Measurements from ENCODE around the gene CAB39.

- TF ChIP-seq EZH2 (IDR thresholded peaks at IDR 0.05; ENCODE audit: borderline replicate concordance, insufficient read depth, low read depth, low read length, poor library complexity, severe bottlenecking), result no peak
- no peak for TF ChIP-seq CTCF (IDR thresholded peaks at IDR 0.05)
These were observed 92.8 kb downstream of the CAB39 start for GRCh38 chr2:230805353-230806017.

Measured in B cell (primary cell).